ENCODE results near the gene NEK2. TPM values are rescaled to one million over a fixed set of nuclear protein-coding genes. Genes with fewer than 3 reads are reported as not detected.
A peak's percentile ranks its signal among the peaks of the same experiment; 100 is the strongest.
"Not testable (repeated sequence)": the region's sequence is repeated elsewhere in the genome, so short reads cannot be mapped to it uniquely, and the experiment has no call there.

The NEK2 gene
- total and polyA plus RNA-seq, 7 experiments from 2014 or later = 0.11 to 26.5 (median 0.22) TPM; not detected in 2

GRCh38 chr1:211684791-211685190, 9.4 kb upstream of the NEK2 start:
- no peaks in the 10 kb centered on the region for H3K9me3 ChIP-seq (ENCODE audit: control insufficient read depth in 2 of 3, low read length in 3 of 3)
- ChIA-PET CTCF (interaction anchor here (0.6 to 1.9 kb wide), 3 partner anchors 13 to 772 kb away, joined by 3 to 7 read pairs (median 3); no protein-coding TSS in a partner anchor), POLR2A (interaction anchor here (0.6 kb wide), 1 partner anchor 313 kb away, joined by 4 read pairs; no protein-coding TSS in a partner anchor)
- Mint-ChIP-seq H3K9me3 (no peaks in the 10 kb centered on the region), H3K4me3 (no peak overlapping the region), H3K4me1 (peaks cover 10 to 36% (median 19%) of the 10 kb centered on the region in 7 donors), H3K36me3 (no peaks in the 10 kb centered on the region), H3K27me3 (peaks cover 0 to 4% (median 0%) of the 10 kb centered on the region in 5 donors), H3K27ac (peak overlapping the region in 1 of 9 donors; percentile 34)
- ATAC-seq (no peak), DNase-seq (no peak)
- H3K4me3 ChIP-seq (ENCODE audit: low read length) = no peak overlapping the region
- no peaks in the 10 kb centered on the region for H3K36me3 ChIP-seq (ENCODE audit: control insufficient read depth in 2 of 3, insufficient read depth in 3 of 3, low read length in 3 of 3)
- intact Hi-C loops (cut with micrococcal nuclease) = loop anchor here (5.0 kb wide), 1 partner anchor 1098 kb away; no protein-coding TSS in a partner anchor
- H3K4me1 ChIP-seq (ENCODE audit: control insufficient read depth in 2 of 2, insufficient read depth in 2 of 2, low read length in 2 of 2) = peaks cover 10 to 18% of the 10 kb centered on the region in 2 donors
- H3K27me3 ChIP-seq (ENCODE audit: control insufficient read depth in 2 of 2, insufficient read depth in 2 of 2, low read length in 2 of 2) = no peaks in the 10 kb centered on the region
- no peak overlapping the region for H3K27ac ChIP-seq (ENCODE audit: low read depth, low read length)

GRCh38 chr1:211684331-211684730, 8.9 kb upstream of the NEK2 start:
- peaks cover 10 to 18% of the 10 kb centered on the region in 2 donors for H3K4me1 ChIP-seq (ENCODE audit: control insufficient read depth in 2 of 2, insufficient read depth in 2 of 2, low read length in 2 of 2)
- Mint-ChIP-seq H3K27ac (peak overlapping the region in 2 of 9 donors; percentile 24 to 34), H3K27me3 (peaks cover 0 to 3% (median 0%) of the 10 kb centered on the region in 5 donors), H3K9me3 (no peaks in the 10 kb centered on the region), H3K4me1 (peaks cover 10 to 36% (median 19%) of the 10 kb centered on the region in 7 donors), H3K36me3 (no peaks in the 10 kb centered on the region), H3K4me3 (no peak overlapping the region)
- CTCF ChIA-PET = interaction anchor here (1.9 kb wide), 1 partner anchor 14 kb away, joined by 7 read pairs; no protein-coding TSS in a partner anchor
- H3K27me3 ChIP-seq (ENCODE audit: control insufficient read depth in 2 of 2, insufficient read depth in 2 of 2, low read length in 2 of 2) = no peaks in the 10 kb centered on the region
- H3K27ac ChIP-seq (ENCODE audit: low read depth, low read length) = no peak overlapping the region
- intact Hi-C loops (cut with micrococcal nuclease) = loop anchor here (5.0 kb wide), 1 partner anchor 1098 kb away; no protein-coding TSS in a partner anchor
- H3K9me3 ChIP-seq (ENCODE audit: control insufficient read depth in 2 of 3, low read length in 3 of 3) = no peaks in the 10 kb centered on the region
- H3K36me3 ChIP-seq (ENCODE audit: control insufficient read depth in 2 of 3, insufficient read depth in 3 of 3, low read length in 3 of 3) = no peaks in the 10 kb centered on the region
- POLR2A ChIA-PET = no interaction called here
- H3K4me3 ChIP-seq (ENCODE audit: low read length) = no peak overlapping the region
- no peak for DNase-seq
- no peak for ATAC-seq

GRCh38 chr1:211683396-211684297, 8.2 kb upstream of the NEK2 start:
- no peaks in the 10 kb centered on the region for H3K36me3 ChIP-seq (ENCODE audit: control insufficient read depth in 2 of 3, insufficient read depth in 3 of 3, low read length in 3 of 3)
- no peaks in the 10 kb centered on the region for H3K27me3 ChIP-seq (ENCODE audit: control insufficient read depth in 2 of 2, insufficient read depth in 2 of 2, low read length in 2 of 2)
- H3K27ac ChIP-seq (ENCODE audit: low read depth, low read length) = no peak overlapping the region
- H3K9me3 Mint-ChIP-seq = no peaks in the 10 kb centered on the region
- H3K36me3 Mint-ChIP-seq = no peaks in the 10 kb centered on the region
- H3K4me1 ChIP-seq (ENCODE audit: control insufficient read depth in 2 of 2, insufficient read depth in 2 of 2, low read length in 2 of 2) = peaks cover 10 to 17% of the 10 kb centered on the region in 2 donors
- H3K27ac Mint-ChIP-seq = peak overlapping the region in 1 of 9 donors; percentile 21
- no peaks in the 10 kb centered on the region for H3K9me3 ChIP-seq (ENCODE audit: control insufficient read depth in 2 of 3, low read length in 3 of 3)
- H3K4me3 ChIP-seq (ENCODE audit: low read length) = no peak overlapping the region
- peaks cover 0 to 3% (median 0%) of the 10 kb centered on the region in 5 donors for H3K27me3 Mint-ChIP-seq
- POLR2A ChIA-PET = no interaction called here
- peaks cover 10 to 36% (median 19%) of the 10 kb centered on the region in 7 donors for H3K4me1 Mint-ChIP-seq
- CTCF ChIA-PET = interaction anchor here (1.9 to 4.0 kb wide), 2 partner anchors 14 to 773 kb away, joined by 7 to 60 read pairs; no protein-coding TSS in a partner anchor
- DNase-seq = no peak
- peak overlapping the region in 1 of 10 donors; percentile 33 for H3K4me3 Mint-ChIP-seq
- intact Hi-C loops (cut with micrococcal nuclease) = loop anchor here (5.0 kb wide), 1 partner anchor 1099 kb away; no protein-coding TSS in a partner anchor
- ATAC-seq = no peak

- ATAC-seq; H3K27me3 Mint-ChIP-seq; H3K9me3 ChIP-seq (ENCODE audit: control insufficient read depth in 2 of 3, low read length in 3 of 3); H3K4me3 ChIP-seq (ENCODE audit: low read length); H3K9me3 Mint-ChIP-seq; H3K4me3 Mint-ChIP-seq; H3K27ac ChIP-seq (ENCODE audit: low read depth, low read length); DNase-seq; H3K27me3 ChIP-seq (ENCODE audit: control insufficient read depth in 2 of 2, insufficient read depth in 2 of 2, low read length in 2 of 2); H3K36me3 ChIP-seq (ENCODE audit: control insufficient read depth in 2 of 3, insufficient read depth in 3 of 3, low read length in 3 of 3); H3K36me3 Mint-ChIP-seq: not testable (repeated sequence)
- H3K4me1 Mint-ChIP-seq = peaks cover 6 to 22% (median 14%) of the 10 kb centered on the region in 7 donors
- ChIA-PET POLR2A (interaction anchor here (0.9 kb wide), 1 partner anchor 16 kb away, joined by 3 read pairs; no protein-coding TSS in a partner anchor), CTCF (interaction anchor here (0.8 to 4.0 kb wide), 4 partner anchors 12 to 774 kb away, joined by 3 to 60 read pairs (median 7); no protein-coding TSS in a partner anchor)
- peaks cover 10% of the 10 kb centered on the region in 2 donors for H3K4me1 ChIP-seq (ENCODE audit: control insufficient read depth in 2 of 2, insufficient read depth in 2 of 2, low read length in 2 of 2)
- H3K27ac Mint-ChIP-seq = peak overlapping the region; percentile 2 to 95 (median 87)
- intact Hi-C loops (cut with micrococcal nuclease) = loop anchor here (5.0 kb wide), 1 partner anchor 1100 kb away; no protein-coding TSS in a partner anchor
Measured at GRCh38 chr1:211682186-211682585, 6.8 kb upstream of the NEK2 start.

GRCh38 chr1:211680752-211681327, 5.4 kb upstream of the NEK2 start:
- peaks cover 9 to 22% (median 14%) of the 10 kb centered on the region in 7 donors for H3K4me1 Mint-ChIP-seq
- Histone ChIP-seq H3K9me3 (ENCODE audit: control insufficient read depth in 2 of 3, low read length in 3 of 3) (no peaks in the 10 kb centered on the region), H3K27me3 (ENCODE audit: control insufficient read depth in 2 of 2, insufficient read depth in 2 of 2, low read length in 2 of 2) (no peaks in the 10 kb centered on the region), H3K27ac (ENCODE audit: low read depth, low read length) (peak overlapping the region; percentile 66), H3K4me3 (ENCODE audit: low read length) (no peak overlapping the region), H3K4me1 (ENCODE audit: control insufficient read depth in 2 of 2, insufficient read depth in 2 of 2, low read length in 2 of 2) (peaks cover 10 to 11% of the 10 kb centered on the region in 2 donors), H3K36me3 (ENCODE audit: control insufficient read depth in 2 of 3, insufficient read depth in 3 of 3, low read length in 3 of 3) (no peaks in the 10 kb centered on the region)
- POLR2A ChIA-PET = interaction anchor here (0.8 to 1.0 kb wide), 3 partner anchors 107 to 775 kb away, joined by 3 to 4 read pairs (median 4); no protein-coding TSS in a partner anchor
- peak; percentile 44 to 85 (median 78) for DNase-seq
- peak overlapping the region in 9 of 10 donors; percentile 19 to 59 (median 50) for H3K4me3 Mint-ChIP-seq
- no peaks in the 10 kb centered on the region for H3K36me3 Mint-ChIP-seq
- H3K27ac Mint-ChIP-seq = peak overlapping the region; percentile 79 to 95 (median 87)
- CTCF ChIA-PET = interaction anchor here (0.5 to 4.0 kb wide), 23 partner anchors 10 to 1101 kb away, joined by 3 to 60 read pairs (median 4); partner anchors contain the start of genes DTL and INTS7
- intact Hi-C loops (cut with micrococcal nuclease) = loop anchor here (1.0 to 5.0 kb wide), 16 partner anchors 17 to 1101 kb away; partner anchors contain the start of genes DTL (in 2 of the 2), INTS7 (in 2 of the 2), LPGAT1 (in 2 of the 2) and PPP2R5A (in 2 of the 2)
- H3K9me3 Mint-ChIP-seq = peaks cover 0 to 2% (median 0%) of the 10 kb centered on the region in 11 donors
- H3K27me3 Mint-ChIP-seq = no peaks in the 10 kb centered on the region
- peak; percentile 98 for ATAC-seq

- H3K4me1 ChIP-seq (ENCODE audit: control insufficient read depth in 2 of 2, insufficient read depth in 2 of 2, low read length in 2 of 2) = peaks cover 16 to 17% of the 10 kb centered on the region in 2 donors
- H3K27ac Mint-ChIP-seq = peak overlapping the region in 2 of 9 donors; percentile 72 to 74
- peaks cover 0 to 9% (median 0%) of the 10 kb centered on the region in 5 donors for H3K36me3 Mint-ChIP-seq
- DNase-seq (no peak), ATAC-seq (no peak)
- peaks cover 0 to 2% (median 0%) of the 10 kb centered on the region in 11 donors for H3K9me3 Mint-ChIP-seq
- ChIA-PET POLR2A (no interaction called here), CTCF (interaction anchor here (1.0 kb wide), 1 partner anchor 18 kb away, joined by 3 read pairs; no protein-coding TSS in a partner anchor)
- H3K4me3 Mint-ChIP-seq = peak overlapping the region in 3 of 10 donors; percentile 1 to 15 (median 12)
- H3K27me3 ChIP-seq (ENCODE audit: control insufficient read depth in 2 of 2, insufficient read depth in 2 of 2, low read length in 2 of 2) = no peaks in the 10 kb centered on the region
- no peaks in the 10 kb centered on the region for H3K36me3 ChIP-seq (ENCODE audit: control insufficient read depth in 2 of 3, insufficient read depth in 3 of 3, low read length in 3 of 3)
- H3K4me3 ChIP-seq (ENCODE audit: low read length) = no peak overlapping the region
- no peak overlapping the region for H3K27ac ChIP-seq (ENCODE audit: low read depth, low read length)
- peaks cover 14 to 43% (median 26%) of the 10 kb centered on the region in 7 donors for H3K4me1 Mint-ChIP-seq
- intact Hi-C loops (cut with micrococcal nuclease) = loop anchor here (5.0 kb wide), 2 partner anchors 265 to 880 kb away; no protein-coding TSS in a partner anchor
- H3K9me3 ChIP-seq (ENCODE audit: control insufficient read depth in 2 of 3, low read length in 3 of 3) = no peaks in the 10 kb centered on the region
- no peaks in the 10 kb centered on the region for H3K27me3 Mint-ChIP-seq
Measured at GRCh38 chr1:211677659-211678058, 2.2 kb upstream of the NEK2 start.

All from naive thymus-derived CD4-positive, alpha-beta T cell (primary cell).